Prostate gland (tissue), 2 donors: ENCODE data around the gene DGKB. TPM values are rescaled to one million over a fixed set of nuclear protein-coding genes. Genes with fewer than 3 reads are reported as not detected.

Experiments
- DNase-seq: peaks from one replicate; pipeline ENCODE4 v3.0.0-alpha.2; 2019; ENCODE audit warnings: low spot score
- H3K27ac ChIP-seq, 2 donors: fragments of 200-600 bp; sonication (generic); 2 replicates each; pipeline ENCODE4 v1.5.1; 2017 to 2019
- H3K27me3 ChIP-seq: fragments of 200-600 bp; sonication (generic); replicated peaks from 2 replicates; pipeline ENCODE4 v1.5.1; 2019; ENCODE audit not compliant: insufficient read depth
- H3K36me3 ChIP-seq, 2 donors: fragments of 200-600 bp; sonication (generic); 1 replicate in 1 of 2; 2 replicates in 1 of 2; pipeline versions ENCODE4 v1.5.1 to v1.8.1; 2017 to 2019
- H3K4me1 ChIP-seq: fragments of 200-600 bp; sonication (generic); replicated peaks from 2 replicates; pipeline ENCODE4 v1.5.1; 2019
- H3K4me3 ChIP-seq, 2 donors: fragments of 200-600 bp; sonication (generic); 2 replicates each; pipeline ENCODE4 v1.5.1; 2017 to 2019
- H3K9me3 ChIP-seq: fragments of 200-600 bp; sonication (generic); 2 replicates; pipeline ENCODE4 v1.5.1; 2017
- POLR2A ChIP-seq: fragments of 450-650 bp; IDR thresholded peaks from one replicate; pipeline ENCODE4 v1.6.1; 2016; ENCODE audit warnings: antibody characterized with exemption, mild to moderate bottlenecking
- POLR2AphosphoS5 ChIP-seq: sonication (generic); formaldehyde crosslinking; IDR thresholded peaks from one replicate; pipeline ENCODE4 v1.6.1; 2017; ENCODE audit warnings: antibody characterized with exemption
- WGBS: methylation state at CpG from one replicate; pipeline ENCODE4 v1.1.5; 2018; 5-methylcytosine and 5-hydroxymethylcytosine counted together
- intact Hi-C: fragments of 100-400 bp; cut with DNase I; formaldehyde crosslinking; loops from one replicate; pipeline ENCODE4 v1.14.2; 2022
- total RNA-seq, 2 donors: library from RNA; depleted of rRNA; stranded (reverse); fragments of >200 nt; gene quantifications; one replicate each; pipeline ENCODE4 v1.1.0, GENCODE V29; 2016
- TF ChIP-seq, protein P1 (sequence below), 4 experiments: fragments of 200-600 bp in 2 of 4; fragments of 450-650 bp in 2 of 4; sonication (generic) in 2 of 4; IDR thresholded peaks; 1 replicate in 3 of 4; 2 replicates in 1 of 4; pipeline ENCODE4 v1.5.1; 2016 to 2019; ENCODE audit warnings: antibody characterized with exemption in 4 of 4, mild to moderate bottlenecking in 2 of 4, moderate library complexity in 2 of 4

Gene DGKB
- total RNA-seq, 2 donors from 2014 or later: 0.45 TPM; not detected in 1

DNA sequence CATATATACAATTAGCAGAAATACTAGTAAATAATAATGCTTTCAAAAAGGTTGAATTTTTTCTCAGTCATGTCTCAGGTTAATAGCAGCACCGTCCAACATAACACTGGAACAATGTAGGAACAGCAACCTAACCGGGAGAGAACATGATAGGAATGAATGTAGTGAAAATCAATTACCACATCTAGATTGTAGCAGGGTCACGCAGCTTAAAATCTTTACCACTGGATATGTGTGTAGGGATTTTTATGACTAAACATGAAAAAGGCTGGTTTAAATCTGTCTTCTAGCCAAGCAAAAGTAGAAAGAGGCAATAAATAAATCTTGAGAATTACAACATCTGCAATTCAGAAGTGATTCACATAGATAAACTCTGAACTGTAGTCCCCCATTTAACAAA is 326.0 kb downstream of the DGKB start:
- WGBS: 63% methylated on average over 3 of the region's 3 CpGs
- Histone ChIP-seq H3K4me3 (no peak overlapping the region), H3K27me3 (no peaks in the 10 kb centered on the region), H3K27ac (no peak overlapping the region), H3K4me1 (no peaks in the 10 kb centered on the region), H3K9me3 (no peaks in the 10 kb centered on the region), H3K36me3 (no peaks in the 10 kb centered on the region)
- DNase-seq: no peak
- TF ChIP-seq, protein P1, sequence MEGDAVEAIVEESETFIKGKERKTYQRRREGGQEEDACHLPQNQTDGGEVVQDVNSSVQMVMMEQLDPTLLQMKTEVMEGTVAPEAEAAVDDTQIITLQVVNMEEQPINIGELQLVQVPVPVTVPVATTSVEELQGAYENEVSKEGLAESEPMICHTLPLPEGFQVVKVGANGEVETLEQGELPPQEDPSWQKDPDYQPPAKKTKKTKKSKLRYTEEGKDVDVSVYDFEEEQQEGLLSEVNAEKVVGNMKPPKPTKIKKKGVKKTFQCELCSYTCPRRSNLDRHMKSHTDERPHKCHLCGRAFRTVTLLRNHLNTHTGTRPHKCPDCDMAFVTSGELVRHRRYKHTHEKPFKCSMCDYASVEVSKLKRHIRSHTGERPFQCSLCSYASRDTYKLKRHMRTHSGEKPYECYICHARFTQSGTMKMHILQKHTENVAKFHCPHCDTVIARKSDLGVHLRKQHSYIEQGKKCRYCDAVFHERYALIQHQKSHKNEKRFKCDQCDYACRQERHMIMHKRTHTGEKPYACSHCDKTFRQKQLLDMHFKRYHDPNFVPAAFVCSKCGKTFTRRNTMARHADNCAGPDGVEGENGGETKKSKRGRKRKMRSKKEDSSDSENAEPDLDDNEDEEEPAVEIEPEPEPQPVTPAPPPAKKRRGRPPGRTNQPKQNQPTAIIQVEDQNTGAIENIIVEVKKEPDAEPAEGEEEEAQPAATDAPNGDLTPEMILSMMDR (IDR thresholded peaks at IDR 0.05): no peak
- TF ChIP-seq POLR2A: no peak
- TF ChIP-seq POLR2AphosphoS5: no peak
- intact Hi-C loops: no loop called here

DNA sequence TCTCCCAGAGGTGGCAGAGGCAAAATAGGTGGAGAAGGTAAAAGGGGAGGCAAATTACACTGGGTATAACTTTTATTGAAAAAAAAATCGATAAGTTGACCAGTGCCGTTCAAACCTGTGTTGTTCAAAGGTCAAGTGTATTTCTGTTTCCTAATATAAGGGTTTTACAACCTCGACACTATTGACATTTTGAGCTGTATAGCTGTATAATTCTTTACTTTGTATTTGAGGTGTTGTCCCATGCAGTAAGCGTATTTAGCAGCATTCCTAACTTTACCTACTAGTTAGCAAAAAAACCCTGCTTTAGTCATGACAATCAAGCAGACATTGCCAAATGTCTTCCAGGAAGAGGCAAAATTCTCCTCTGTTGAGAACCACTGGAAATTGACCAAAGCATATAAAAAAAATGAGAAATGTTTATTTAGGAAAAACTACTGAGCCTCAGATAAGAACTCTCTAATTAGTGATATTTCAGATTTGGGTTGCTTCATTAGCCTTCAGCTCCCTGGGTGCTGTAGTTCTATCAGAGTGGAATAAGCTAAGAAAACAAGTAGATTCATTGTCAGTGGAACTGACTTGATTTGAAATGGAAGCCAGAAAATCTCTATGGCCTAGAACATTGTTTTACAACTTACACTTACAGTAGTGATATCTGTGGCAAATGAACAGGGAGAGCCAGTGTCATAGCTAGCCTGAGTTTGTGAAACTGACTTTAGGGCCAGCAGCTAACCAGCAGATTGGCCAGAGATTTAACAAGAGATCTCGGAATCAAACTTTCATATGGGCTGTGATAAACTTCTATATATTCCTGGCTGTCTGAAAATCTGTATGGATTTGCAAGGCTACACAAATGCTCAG is 331.6 kb downstream of the DGKB start:
- H3K27ac ChIP-seq: no peak overlapping the region
- H3K27me3 ChIP-seq: no peaks in the 10 kb centered on the region
- no peak for DNase-seq
- intact Hi-C loops: no loop called here
- TF ChIP-seq, protein P1 (IDR thresholded peaks at IDR 0.05): no peak
- TF ChIP-seq POLR2AphosphoS5 (no peak), POLR2A (no peak)
- H3K36me3 ChIP-seq: no peaks in the 10 kb centered on the region
- no peaks in the 10 kb centered on the region for H3K4me1 ChIP-seq
- no peaks in the 10 kb centered on the region for H3K9me3 ChIP-seq
- WGBS: 81% methylated on average over 5 of the region's 5 CpGs
- H3K4me3 ChIP-seq: no peak overlapping the region

DNA sequence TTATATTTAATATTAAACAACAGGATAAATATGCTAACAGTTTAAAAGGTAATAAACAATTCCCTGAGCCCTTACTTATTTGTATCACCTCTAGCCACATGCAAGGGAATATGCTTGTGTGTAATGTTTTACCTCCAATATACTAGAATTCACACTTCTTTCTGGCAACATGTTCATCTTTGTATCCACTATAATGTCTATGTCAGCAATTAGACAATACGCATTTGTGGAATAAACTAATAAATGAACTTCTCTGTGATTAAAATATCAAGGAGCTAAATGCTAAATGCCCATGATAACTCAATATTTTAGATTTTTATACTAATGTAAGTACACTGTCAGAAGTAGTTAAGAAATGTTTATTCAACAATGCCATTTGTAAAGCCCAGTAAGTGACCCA is 350.5 kb downstream of the DGKB start:
- no peaks in the 10 kb centered on the region for H3K4me1 ChIP-seq
- H3K4me3 ChIP-seq: no peak overlapping the region
- intact Hi-C loops: no loop called here
- H3K27ac ChIP-seq: no peak overlapping the region
- DNase-seq: no peak
- no peaks in the 10 kb centered on the region for H3K9me3 ChIP-seq
- H3K36me3 ChIP-seq: no peaks in the 10 kb centered on the region
- no peaks in the 10 kb centered on the region for H3K27me3 ChIP-seq
- WGBS: 91% methylated on average over 1 of the region's 1 CpG
- no peak for TF ChIP-seq POLR2A
- TF ChIP-seq, protein P1 (IDR thresholded peaks at IDR 0.05): no peak
- no peak for TF ChIP-seq POLR2AphosphoS5

DNA sequence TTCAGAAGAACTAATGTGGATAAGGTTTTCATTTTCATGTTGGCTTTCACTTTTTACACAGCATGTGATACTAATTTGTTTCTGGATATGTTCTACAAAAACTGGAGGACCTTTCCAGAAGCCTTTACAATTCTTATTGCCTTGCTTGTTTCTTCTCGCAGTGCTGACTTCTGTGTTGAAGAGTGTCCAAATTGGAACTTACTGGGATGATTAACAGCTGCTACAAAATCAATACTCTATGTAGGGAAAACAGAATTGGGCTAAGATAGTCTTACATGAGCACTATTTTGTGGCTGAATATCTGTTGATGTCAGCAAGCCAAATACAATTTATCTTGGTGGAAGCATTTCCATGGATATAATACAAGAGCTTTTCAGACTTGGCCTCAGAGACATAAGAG is 351.2 kb downstream of the DGKB start:
- H3K36me3 ChIP-seq: no peaks in the 10 kb centered on the region
- H3K4me3 ChIP-seq: no peak overlapping the region
- H3K27me3 ChIP-seq: no peaks in the 10 kb centered on the region
- 58% methylated on average over 1 of the region's 1 CpG for WGBS
- no peak overlapping the region for H3K27ac ChIP-seq
- no peak for DNase-seq
- TF ChIP-seq, protein P1 (IDR thresholded peaks at IDR 0.05): no peak
- no peak for TF ChIP-seq POLR2A
- no peak for TF ChIP-seq POLR2AphosphoS5
- no peaks in the 10 kb centered on the region for H3K4me1 ChIP-seq
- intact Hi-C loops: no loop called here
- H3K9me3 ChIP-seq: no peaks in the 10 kb centered on the region

DNA sequence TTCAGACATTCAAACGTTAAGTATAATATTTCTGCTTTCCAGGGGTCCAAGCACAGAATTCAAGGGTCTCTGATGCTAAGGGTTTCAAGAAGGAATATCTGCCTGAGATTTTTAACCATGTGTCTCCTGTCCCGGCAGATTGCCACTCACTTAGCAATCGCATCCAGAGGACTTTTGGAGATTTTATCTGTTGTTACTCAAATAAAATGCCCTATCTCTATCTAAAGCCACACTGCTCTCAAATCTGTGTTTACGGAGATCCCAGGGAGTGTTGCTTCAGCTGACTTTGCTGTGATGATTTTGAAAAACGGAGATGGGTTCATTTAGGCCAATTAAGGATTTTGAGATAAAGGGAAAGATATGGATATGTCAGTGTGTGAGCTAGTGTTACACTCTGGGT is 359.9 kb downstream of the DGKB start:
- Histone ChIP-seq H3K27me3 (no peaks in the 10 kb centered on the region), H3K36me3 (no peaks in the 10 kb centered on the region), H3K9me3 (no peaks in the 10 kb centered on the region), H3K27ac (no peak overlapping the region), H3K4me3 (no peak overlapping the region), H3K4me1 (no peaks in the 10 kb centered on the region)
- WGBS: 31% methylated on average over 5 of the region's 5 CpGs
- no peak for TF ChIP-seq POLR2A
- TF ChIP-seq POLR2AphosphoS5: no peak
- TF ChIP-seq, protein P1 (IDR thresholded peaks at IDR 0.05): no peak
- intact Hi-C loops: no loop called here
- no peak for DNase-seq
